GM12892 (cell line): ENCODE data around the gene HUNK.

Experiments
- POLR2A ChIP-seq: IDR thresholded peaks from 2 replicates; pipeline ENCODE4 v1.6.1; 2011; ENCODE audit warnings: low read depth, low read length, control low read depth
- POLR2AphosphoS5 ChIP-seq: IDR thresholded peaks from 2 replicates; pipeline ENCODE4 v1.6.1; 2011; ENCODE audit warnings: low read depth, low read length, control low read depth
- TAF1 ChIP-seq: IDR thresholded peaks from 2 replicates; pipeline ENCODE4 v1.6.1; 2011; ENCODE audit warnings: low read depth, mild to moderate bottlenecking, control low read depth, low read length, borderline replicate concordance

- no peak for TF ChIP-seq POLR2A
- no peak for TF ChIP-seq POLR2AphosphoS5
- no peak for TF ChIP-seq TAF1
These were observed 27.5 kb downstream of the HUNK start for GRCh38 chr21:31900121-31900895.
